Measurements from ENCODE around the gene HTR6.

The HTR6 gene

GRCh38 chr1:19694298-19694697, 29.6 kb downstream of the HTR6 start:
- Histone ChIP-seq H3K4me3 (ENCODE audit: low read depth in 1 of 2, low read length in 2 of 2) (no peak overlapping the region), H3K9ac (ENCODE audit: low read length) (no peak overlapping the region), H3K27me3 (ENCODE audit: control insufficient read depth in 1 of 2, insufficient read depth in 2 of 2, low read length in 2 of 2) (no peaks in the 10 kb centered on the region), H3K27ac (ENCODE audit: low read depth, low read length) (no peak overlapping the region), H3K36me3 (ENCODE audit: insufficient read depth, low read length) (peaks cover 16% of the 10 kb centered on the region), H3K4me1 (ENCODE audit: insufficient read depth, low read length) (no peaks in the 10 kb centered on the region), H3K9me3 (ENCODE audit: low read length) (no peaks in the 10 kb centered on the region)

- no peak overlapping the region for H3K4me3 ChIP-seq (ENCODE audit: low read depth in 1 of 2, low read length in 2 of 2)
- H3K9ac ChIP-seq (ENCODE audit: low read length): no peak overlapping the region
- H3K4me1 ChIP-seq (ENCODE audit: insufficient read depth, low read length): no peaks in the 10 kb centered on the region
- no peaks in the 10 kb centered on the region for H3K9me3 ChIP-seq (ENCODE audit: low read length)
- peaks cover 27% of the 10 kb centered on the region for H3K36me3 ChIP-seq (ENCODE audit: insufficient read depth, low read length)
- H3K27me3 ChIP-seq (ENCODE audit: control insufficient read depth in 1 of 2, insufficient read depth in 2 of 2, low read length in 2 of 2): no peaks in the 10 kb centered on the region
- H3K27ac ChIP-seq (ENCODE audit: low read depth, low read length): no peak overlapping the region
These were observed 31.1 kb downstream of the HTR6 start for GRCh38 chr1:19695772-19696171.

GRCh38 chr1:19696820-19697219, 32.1 kb downstream of the HTR6 start:
- Histone ChIP-seq H3K27ac (ENCODE audit: low read depth, low read length) (no peak overlapping the region), H3K36me3 (ENCODE audit: insufficient read depth, low read length) (peaks cover 27% of the 10 kb centered on the region), H3K9me3 (ENCODE audit: low read length) (no peaks in the 10 kb centered on the region), H3K9ac (ENCODE audit: low read length) (no peak overlapping the region), H3K27me3 (ENCODE audit: control insufficient read depth in 1 of 2, insufficient read depth in 2 of 2, low read length in 2 of 2) (no peaks in the 10 kb centered on the region), H3K4me1 (ENCODE audit: insufficient read depth, low read length) (no peaks in the 10 kb centered on the region), H3K4me3 (ENCODE audit: low read depth in 1 of 2, low read length in 2 of 2) (no peak overlapping the region)

- Histone ChIP-seq H3K4me3 (ENCODE audit: low read depth in 1 of 2, low read length in 2 of 2) (no peak overlapping the region), H3K27ac (ENCODE audit: low read depth, low read length) (no peak overlapping the region), H3K9ac (ENCODE audit: low read length) (no peak overlapping the region), H3K27me3 (ENCODE audit: control insufficient read depth in 1 of 2, insufficient read depth in 2 of 2, low read length in 2 of 2) (no peaks in the 10 kb centered on the region), H3K9me3 (ENCODE audit: low read length) (no peaks in the 10 kb centered on the region), H3K36me3 (ENCODE audit: insufficient read depth, low read length) (peaks cover 27% of the 10 kb centered on the region), H3K4me1 (ENCODE audit: insufficient read depth, low read length) (no peaks in the 10 kb centered on the region)
These were observed 33.5 kb downstream of the HTR6 start for GRCh38 chr1:19698181-19698580.

- H3K4me3 ChIP-seq (ENCODE audit: low read depth in 1 of 2, low read length in 2 of 2): no peak overlapping the region
- H3K4me1 ChIP-seq (ENCODE audit: insufficient read depth, low read length): peaks cover 10% of the 10 kb centered on the region
- no peaks in the 10 kb centered on the region for H3K9me3 ChIP-seq (ENCODE audit: low read length)
- peaks cover 20% of the 10 kb centered on the region for H3K36me3 ChIP-seq (ENCODE audit: insufficient read depth, low read length)
- no peak overlapping the region for H3K27ac ChIP-seq (ENCODE audit: low read depth, low read length)
- H3K9ac ChIP-seq (ENCODE audit: low read length): no peak overlapping the region
- no peaks in the 10 kb centered on the region for H3K27me3 ChIP-seq (ENCODE audit: control insufficient read depth in 1 of 2, insufficient read depth in 2 of 2, low read length in 2 of 2)
These were observed 35.6 kb downstream of the HTR6 start for GRCh38 chr1:19700079-19700777.

GRCh38 chr1:19703280-19703679, 38.6 kb downstream of the HTR6 start:
- Histone ChIP-seq H3K4me1 (ENCODE audit: insufficient read depth, low read length) (peaks cover 10% of the 10 kb centered on the region), H3K4me3 (ENCODE audit: low read depth in 1 of 2, low read length in 2 of 2) (no peak overlapping the region)

GRCh38 chr1:19704247-19705113, 39.8 kb downstream of the HTR6 start:
- Histone ChIP-seq H3K9me3 (ENCODE audit: low read length) (no peaks in the 10 kb centered on the region), H3K36me3 (ENCODE audit: insufficient read depth, low read length) (peaks cover 11% of the 10 kb centered on the region), H3K27me3 (ENCODE audit: control insufficient read depth in 1 of 2, insufficient read depth in 2 of 2, low read length in 2 of 2) (no peaks in the 10 kb centered on the region), H3K27ac (ENCODE audit: low read depth, low read length) (no peak overlapping the region), H3K4me3 (ENCODE audit: low read depth in 1 of 2, low read length in 2 of 2) (no peak overlapping the region), H3K4me1 (ENCODE audit: insufficient read depth, low read length) (peaks cover 10% of the 10 kb centered on the region), H3K9ac (ENCODE audit: low read length) (no peak overlapping the region)

More at GRCh38 chr1:19703280-19703679, 38.6 kb downstream of the HTR6 start:
- peaks cover 16% of the 10 kb centered on the region for H3K36me3 ChIP-seq (ENCODE audit: insufficient read depth, low read length)
- no peak overlapping the region for H3K27ac ChIP-seq (ENCODE audit: low read depth, low read length)
- no peaks in the 10 kb centered on the region for H3K27me3 ChIP-seq (ENCODE audit: control insufficient read depth in 1 of 2, insufficient read depth in 2 of 2, low read length in 2 of 2)
- H3K9ac ChIP-seq (ENCODE audit: low read length): no peak overlapping the region
- no peaks in the 10 kb centered on the region for H3K9me3 ChIP-seq (ENCODE audit: low read length)

- Histone ChIP-seq H3K27me3 (ENCODE audit: control insufficient read depth in 1 of 2, insufficient read depth in 2 of 2, low read length in 2 of 2) (no peaks in the 10 kb centered on the region), H3K4me3 (ENCODE audit: low read depth in 1 of 2, low read length in 2 of 2) (no peak overlapping the region)
These were observed 40.8 kb downstream of the HTR6 start for GRCh38 chr1:19705464-19705863.

GRCh38 chr1:19706136-19706535, 41.5 kb downstream of the HTR6 start:
- no peaks in the 10 kb centered on the region for H3K36me3 ChIP-seq (ENCODE audit: insufficient read depth, low read length)

More at GRCh38 chr1:19705464-19705863, 40.8 kb downstream of the HTR6 start:
- H3K9ac ChIP-seq (ENCODE audit: low read length): no peak overlapping the region
- H3K9me3 ChIP-seq (ENCODE audit: low read length): no peaks in the 10 kb centered on the region
- peaks cover 4% of the 10 kb centered on the region for H3K36me3 ChIP-seq (ENCODE audit: insufficient read depth, low read length)
- H3K4me1 ChIP-seq (ENCODE audit: insufficient read depth, low read length): peaks cover 10% of the 10 kb centered on the region
- no peak overlapping the region for H3K27ac ChIP-seq (ENCODE audit: low read depth, low read length)

GRCh38 chr1:19708567-19709110, 44.0 kb downstream of the HTR6 start:
- no peaks in the 10 kb centered on the region for H3K36me3 ChIP-seq (ENCODE audit: insufficient read depth, low read length)

More at GRCh38 chr1:19706136-19706535, 41.5 kb downstream of the HTR6 start:
- no peak overlapping the region for H3K9ac ChIP-seq (ENCODE audit: low read length)
- H3K4me3 ChIP-seq (ENCODE audit: low read depth in 1 of 2, low read length in 2 of 2): no peak overlapping the region
- H3K27me3 ChIP-seq (ENCODE audit: control insufficient read depth in 1 of 2, insufficient read depth in 2 of 2, low read length in 2 of 2): no peaks in the 10 kb centered on the region
- no peaks in the 10 kb centered on the region for H3K9me3 ChIP-seq (ENCODE audit: low read length)
- peaks cover 10% of the 10 kb centered on the region for H3K4me1 ChIP-seq (ENCODE audit: insufficient read depth, low read length)
- no peak overlapping the region for H3K27ac ChIP-seq (ENCODE audit: low read depth, low read length)

GRCh38 chr1:19709260-19709793, 44.7 kb downstream of the HTR6 start:
- Histone ChIP-seq H3K27me3 (ENCODE audit: control insufficient read depth in 1 of 2, insufficient read depth in 2 of 2, low read length in 2 of 2) (no peaks in the 10 kb centered on the region), H3K4me1 (ENCODE audit: insufficient read depth, low read length) (peaks cover 6% of the 10 kb centered on the region), H3K27ac (ENCODE audit: low read depth, low read length) (no peak overlapping the region), H3K36me3 (ENCODE audit: insufficient read depth, low read length) (no peaks in the 10 kb centered on the region), H3K9ac (ENCODE audit: low read length) (no peak overlapping the region), H3K9me3 (ENCODE audit: low read length) (no peaks in the 10 kb centered on the region), H3K4me3 (ENCODE audit: low read depth in 1 of 2, low read length in 2 of 2) (no peak overlapping the region)

More at GRCh38 chr1:19708567-19709110, 44.0 kb downstream of the HTR6 start:
- Histone ChIP-seq H3K4me1 (ENCODE audit: insufficient read depth, low read length) (peaks cover 10% of the 10 kb centered on the region), H3K27ac (ENCODE audit: low read depth, low read length) (no peak overlapping the region), H3K4me3 (ENCODE audit: low read depth in 1 of 2, low read length in 2 of 2) (no peak overlapping the region), H3K9me3 (ENCODE audit: low read length) (no peaks in the 10 kb centered on the region), H3K9ac (ENCODE audit: low read length) (no peak overlapping the region), H3K27me3 (ENCODE audit: control insufficient read depth in 1 of 2, insufficient read depth in 2 of 2, low read length in 2 of 2) (no peaks in the 10 kb centered on the region)

Data from muscle layer of colon (tissue), 2 donors.